ENCODE results near the gene ANKRD6.

DNA sequence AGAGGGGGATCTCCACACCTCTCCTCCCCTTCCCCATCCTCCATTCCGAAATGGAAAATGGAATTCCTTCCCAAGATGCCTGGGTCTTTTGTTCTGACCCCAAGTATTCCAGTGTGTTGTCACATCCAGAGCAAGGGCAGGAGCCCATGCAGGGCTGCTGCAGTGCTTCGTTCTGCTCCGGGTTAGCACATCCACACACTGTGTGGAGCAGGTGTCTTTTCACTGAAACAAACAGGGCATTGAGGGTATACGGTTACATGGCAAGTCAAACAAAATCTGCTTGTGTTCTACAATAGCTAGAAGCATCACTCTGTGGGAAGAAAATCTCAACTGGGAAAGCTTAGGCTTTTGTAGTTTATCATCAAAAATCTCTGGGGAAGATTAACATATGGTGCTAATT lies 148.7 kb downstream of the ANKRD6 start:
- TF ChIP-seq, protein P1, sequence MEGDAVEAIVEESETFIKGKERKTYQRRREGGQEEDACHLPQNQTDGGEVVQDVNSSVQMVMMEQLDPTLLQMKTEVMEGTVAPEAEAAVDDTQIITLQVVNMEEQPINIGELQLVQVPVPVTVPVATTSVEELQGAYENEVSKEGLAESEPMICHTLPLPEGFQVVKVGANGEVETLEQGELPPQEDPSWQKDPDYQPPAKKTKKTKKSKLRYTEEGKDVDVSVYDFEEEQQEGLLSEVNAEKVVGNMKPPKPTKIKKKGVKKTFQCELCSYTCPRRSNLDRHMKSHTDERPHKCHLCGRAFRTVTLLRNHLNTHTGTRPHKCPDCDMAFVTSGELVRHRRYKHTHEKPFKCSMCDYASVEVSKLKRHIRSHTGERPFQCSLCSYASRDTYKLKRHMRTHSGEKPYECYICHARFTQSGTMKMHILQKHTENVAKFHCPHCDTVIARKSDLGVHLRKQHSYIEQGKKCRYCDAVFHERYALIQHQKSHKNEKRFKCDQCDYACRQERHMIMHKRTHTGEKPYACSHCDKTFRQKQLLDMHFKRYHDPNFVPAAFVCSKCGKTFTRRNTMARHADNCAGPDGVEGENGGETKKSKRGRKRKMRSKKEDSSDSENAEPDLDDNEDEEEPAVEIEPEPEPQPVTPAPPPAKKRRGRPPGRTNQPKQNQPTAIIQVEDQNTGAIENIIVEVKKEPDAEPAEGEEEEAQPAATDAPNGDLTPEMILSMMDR (IDR thresholded peaks at IDR 0.05), result no peak
- no peak for TF ChIP-seq POLR2A (IDR thresholded peaks at IDR 0.05)

All from right lobe of liver (tissue), 4 donors.